ENCODE measurements around the gene AKAP4.

DNA sequence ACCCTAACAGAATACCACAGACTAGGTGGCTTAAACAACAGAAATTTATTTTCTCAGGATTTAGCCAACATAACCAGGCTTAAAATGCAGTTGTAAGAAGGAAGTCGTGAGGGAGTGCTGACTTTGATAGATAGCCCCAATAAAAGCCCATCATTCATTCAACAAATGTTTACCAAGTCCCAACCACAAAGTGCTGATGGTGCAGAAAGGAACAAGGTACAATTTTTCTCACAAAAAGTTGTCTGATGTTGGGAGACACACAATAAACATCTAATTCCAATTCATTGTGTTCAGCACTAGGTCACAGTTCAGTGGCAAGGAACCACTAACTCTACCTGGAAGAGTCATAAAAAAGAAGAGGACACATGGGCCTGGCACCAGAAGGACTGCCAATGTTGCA, 42.2 kb downstream of the AKAP4 start:
- TF ChIP-seq POLR2AphosphoS5 (IDR thresholded peaks at IDR 0.05) (no peak), POLR2A (IDR thresholded peaks at IDR 0.05) (no peak)

All from spleen (tissue), 3 donors.